ENCODE data around the gene RGS3. TPM values are rescaled to one million over a fixed set of nuclear protein-coding genes. Genes with fewer than 3 reads are reported as not detected.

Gene RGS3
- polyA plus RNA-seq, 3 donors from 2014 or later = 76.9 to 230 (median 90.7) TPM

DNA sequence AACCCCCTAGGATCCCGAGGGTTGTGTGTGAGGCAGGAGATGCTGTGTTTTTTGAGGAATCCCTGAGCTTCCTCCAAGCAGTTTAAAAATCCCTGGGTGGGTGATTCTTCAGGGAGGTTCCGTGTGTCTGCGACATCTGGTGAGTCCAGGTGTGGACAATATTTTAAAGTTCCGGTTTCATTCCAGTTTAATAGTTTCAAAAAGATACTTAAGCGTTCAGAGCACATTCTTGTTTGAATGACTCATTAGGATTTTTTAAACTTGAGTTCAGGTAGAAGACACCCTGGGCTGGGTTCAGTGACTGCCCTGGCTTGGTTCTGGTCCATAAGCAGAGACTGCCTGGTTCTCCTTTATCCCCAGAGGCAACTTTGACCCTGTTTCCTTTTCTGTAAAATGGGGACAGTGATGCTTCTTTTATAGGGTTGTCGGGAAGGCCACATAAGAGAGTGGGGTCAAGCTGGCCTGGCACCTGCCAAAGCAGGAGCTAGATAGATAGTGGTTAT is 119.2 kb downstream of the RGS3 start:
- H3K36me3 Mint-ChIP-seq = peaks cover 0 to 31% (median 17%) of the 10 kb centered on the region in 3 donors
- no peak for DNase-seq
- H3K4me1 Mint-ChIP-seq = peaks cover 95% of the 10 kb centered on the region in 2 donors

DNA sequence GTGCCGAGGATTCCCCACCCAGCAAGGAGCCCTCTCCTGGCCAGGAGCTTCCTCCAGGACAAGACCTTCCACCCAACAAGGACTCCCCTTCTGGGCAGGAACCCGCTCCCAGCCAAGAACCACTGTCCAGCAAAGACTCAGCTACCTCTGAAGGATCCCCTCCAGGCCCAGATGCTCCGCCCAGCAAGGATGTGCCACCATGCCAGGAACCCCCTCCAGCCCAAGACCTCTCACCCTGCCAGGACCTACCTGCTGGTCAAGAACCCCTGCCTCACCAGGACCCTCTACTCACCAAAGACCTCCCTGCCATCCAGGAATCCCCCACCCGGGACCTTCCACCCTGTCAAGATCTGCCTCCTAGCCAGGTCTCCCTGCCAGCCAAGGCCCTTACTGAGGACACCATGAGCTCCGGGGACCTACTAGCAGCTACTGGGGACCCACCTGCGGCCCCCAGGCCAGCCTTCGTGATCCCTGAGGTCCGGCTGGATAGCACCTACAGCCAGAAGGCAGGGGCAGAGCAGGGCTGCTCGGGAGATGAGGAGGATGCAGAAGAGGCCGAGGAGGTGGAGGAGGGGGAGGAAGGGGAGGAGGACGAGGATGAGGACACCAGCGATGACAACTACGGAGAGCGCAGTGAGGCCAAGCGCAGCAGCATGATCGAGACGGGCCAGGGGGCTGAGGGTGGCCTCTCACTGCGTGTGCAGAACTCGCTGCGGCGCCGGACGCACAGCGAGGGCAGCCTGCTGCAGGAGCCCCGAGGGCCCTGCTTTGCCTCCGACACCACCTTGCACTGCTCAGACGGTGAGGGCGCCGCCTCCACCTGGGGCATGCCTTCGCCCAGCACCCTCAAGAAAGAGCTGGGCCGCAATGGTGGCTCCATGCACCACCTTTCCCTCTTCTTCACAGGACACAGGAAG is 120.2 kb downstream of the RGS3 start:
- H3K9me3 Mint-ChIP-seq = no peaks in the 10 kb centered on the region
- H3K4me3 Mint-ChIP-seq = no peak overlapping the region

More for the DNA sequence above, 119.2 kb downstream of the RGS3 start:
- no peaks in the 10 kb centered on the region for H3K9me3 Mint-ChIP-seq
- H3K27ac Mint-ChIP-seq = peak overlapping the region; percentile 67 to 99 (median 91)
- H3K27me3 Mint-ChIP-seq (ENCODE audit: low read depth in 3 of 3) = peaks cover 8 to 25% (median 17%) of the 10 kb centered on the region in 3 donors
- H3K4me3 Mint-ChIP-seq = peak overlapping the region in 1 of 5 donors; percentile 91

DNA sequence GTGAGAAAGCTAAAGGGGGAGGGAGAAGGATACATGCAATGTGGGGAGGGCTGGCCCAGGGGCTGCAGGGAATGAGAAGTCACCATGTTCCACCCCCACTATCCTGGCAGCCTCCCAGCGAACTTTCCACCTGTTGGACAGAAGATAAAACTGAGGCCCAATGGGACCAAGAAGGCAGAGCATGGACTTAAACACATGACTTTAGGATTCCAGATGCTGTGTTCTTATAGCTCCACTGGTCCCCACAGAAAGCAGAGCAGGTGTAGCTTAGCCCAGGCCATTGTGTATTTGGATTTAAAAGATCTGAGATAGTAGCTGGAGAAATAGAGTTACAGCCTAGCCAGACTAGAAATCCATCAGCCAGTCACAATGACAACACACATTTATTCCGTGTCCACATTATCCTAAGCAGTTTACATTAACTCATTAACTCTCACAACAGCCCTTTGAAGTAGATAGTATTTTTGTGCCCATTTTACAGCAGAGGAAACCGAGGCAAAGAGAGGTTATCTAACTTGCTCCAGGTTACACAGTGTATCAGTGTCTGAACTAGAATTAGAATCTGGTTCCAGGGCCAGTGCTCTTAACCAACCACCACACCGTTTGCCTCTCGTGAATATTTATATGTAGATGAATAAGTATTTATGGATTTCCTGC is 121.0 kb downstream of the RGS3 start:
- peaks cover 0 to 34% (median 17%) of the 10 kb centered on the region in 3 donors for H3K36me3 Mint-ChIP-seq
- H3K9me3 Mint-ChIP-seq = no peaks in the 10 kb centered on the region
- H3K27ac Mint-ChIP-seq = peak overlapping the region in 5 of 6 donors; percentile 22 to 81 (median 75)
- no peak overlapping the region for H3K4me3 Mint-ChIP-seq
- DNase-seq = no peak
- H3K4me1 Mint-ChIP-seq = peaks cover 95% of the 10 kb centered on the region in 2 donors
- H3K27me3 Mint-ChIP-seq (ENCODE audit: low read depth in 3 of 3) = peaks cover 2 to 20% (median 12%) of the 10 kb centered on the region in 3 donors

More for the DNA sequence above, 120.2 kb downstream of the RGS3 start:
- peaks cover 0 to 34% (median 17%) of the 10 kb centered on the region in 3 donors for H3K36me3 Mint-ChIP-seq
- H3K27me3 Mint-ChIP-seq (ENCODE audit: low read depth in 3 of 3) = peaks cover 7 to 26% (median 17%) of the 10 kb centered on the region in 3 donors
- H3K27ac Mint-ChIP-seq = peak overlapping the region in 4 of 6 donors; percentile 30 to 95 (median 77)
- no peak for DNase-seq
- peaks cover 95% of the 10 kb centered on the region in 2 donors for H3K4me1 Mint-ChIP-seq

DNA sequence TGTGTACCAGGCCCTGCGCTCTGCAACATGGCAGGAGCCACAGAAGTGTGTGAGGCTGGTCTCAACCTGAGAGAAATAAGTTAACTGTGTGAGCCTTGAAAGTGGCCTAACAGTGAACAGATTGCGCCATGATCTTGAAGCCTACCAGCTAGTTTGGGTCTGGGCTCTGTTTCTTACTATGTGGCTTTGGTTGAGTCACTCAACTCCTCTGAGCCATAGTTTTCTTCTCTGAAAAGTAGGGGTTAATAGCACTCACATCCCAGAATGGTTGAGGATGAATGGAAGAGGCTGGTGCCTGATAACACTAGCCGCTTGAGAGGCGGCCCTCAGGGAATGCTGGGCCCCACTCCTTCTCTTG is 121.5 kb downstream of the RGS3 start:
- Mint-ChIP-seq H3K4me3 (no peak overlapping the region), H3K9me3 (no peaks in the 10 kb centered on the region), H3K4me1 (peaks cover 95% of the 10 kb centered on the region in 2 donors), H3K36me3 (peaks cover 0 to 34% (median 17%) of the 10 kb centered on the region in 3 donors), H3K27ac (peak overlapping the region in 5 of 6 donors; percentile 60 to 88 (median 78)), H3K27me3 (ENCODE audit: low read depth in 3 of 3) (peaks cover 2 to 20% (median 12%) of the 10 kb centered on the region in 3 donors)
- DNase-seq = no peak

DNA sequence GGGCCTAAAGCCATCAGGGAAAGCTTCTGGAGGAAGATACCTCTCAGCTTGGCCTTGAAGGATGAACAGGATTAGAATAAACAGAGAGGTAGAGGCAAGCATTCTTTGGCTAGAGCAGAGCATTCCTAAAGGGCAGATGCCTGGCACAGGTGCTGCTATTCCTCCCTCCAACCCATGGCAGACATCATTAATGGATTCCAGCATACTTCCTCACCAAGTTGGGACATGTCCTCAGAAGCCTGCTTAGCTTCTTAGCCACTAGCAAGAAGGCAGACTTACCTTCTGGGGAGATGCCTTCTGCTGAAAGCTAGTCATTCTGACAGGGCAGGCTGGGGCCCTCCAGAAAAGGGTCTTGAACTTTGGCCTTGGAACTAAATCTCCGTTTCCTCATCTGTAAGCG is 122.0 kb downstream of the RGS3 start:
- no peaks in the 10 kb centered on the region for H3K9me3 Mint-ChIP-seq
- H3K27me3 Mint-ChIP-seq (ENCODE audit: low read depth in 3 of 3) = peaks cover 2 to 20% (median 12%) of the 10 kb centered on the region in 3 donors
- H3K27ac Mint-ChIP-seq = peak overlapping the region; percentile 8 to 88 (median 76)
- peaks cover 94 to 95% of the 10 kb centered on the region in 2 donors for H3K4me1 Mint-ChIP-seq
- H3K36me3 Mint-ChIP-seq = peaks cover 0 to 34% (median 17%) of the 10 kb centered on the region in 3 donors
- no peak overlapping the region for H3K4me3 Mint-ChIP-seq
- DNase-seq = no peak

DNA sequence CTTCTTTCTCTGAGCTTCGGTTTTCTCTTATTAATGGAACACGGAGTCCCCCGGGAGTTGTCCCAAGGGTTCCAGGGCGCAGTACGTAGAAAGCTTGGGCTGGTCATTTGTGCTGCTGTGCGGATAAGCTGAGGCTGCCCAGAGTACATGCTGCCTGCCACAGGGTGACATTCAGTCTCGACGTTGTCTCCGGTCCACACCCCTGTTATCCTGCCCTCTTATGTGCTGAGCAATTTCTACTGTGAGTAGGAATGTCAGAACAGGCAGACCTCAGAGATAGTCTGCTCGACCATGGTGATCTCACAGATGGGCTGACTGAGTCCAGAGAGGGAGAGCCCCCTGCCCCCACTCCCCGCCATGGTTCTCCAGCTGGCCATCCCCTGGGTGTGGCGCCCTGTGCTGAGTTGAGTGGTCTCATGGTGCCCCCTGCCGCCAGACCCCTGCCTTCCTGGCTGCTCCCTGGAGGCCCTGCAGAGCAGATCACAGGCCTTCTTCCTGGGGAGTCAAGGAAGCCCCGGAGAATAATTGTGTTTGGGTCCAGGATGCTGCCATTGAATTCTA is 124.0 kb downstream of the RGS3 start:
- H3K4me1 Mint-ChIP-seq = peaks cover 91 to 95% of the 10 kb centered on the region in 2 donors
- peaks cover under 1 to 42% (median 24%) of the 10 kb centered on the region in 3 donors for H3K36me3 Mint-ChIP-seq
- peak overlapping the region; percentile 8 to 89 (median 70) for H3K27ac Mint-ChIP-seq
- DNase-seq = no peak
- H3K9me3 Mint-ChIP-seq = no peaks in the 10 kb centered on the region
- H3K4me3 Mint-ChIP-seq = no peak overlapping the region
- H3K27me3 Mint-ChIP-seq (ENCODE audit: low read depth in 3 of 3) = peaks cover 2 to 19% (median 3%) of the 10 kb centered on the region in 3 donors

DNA sequence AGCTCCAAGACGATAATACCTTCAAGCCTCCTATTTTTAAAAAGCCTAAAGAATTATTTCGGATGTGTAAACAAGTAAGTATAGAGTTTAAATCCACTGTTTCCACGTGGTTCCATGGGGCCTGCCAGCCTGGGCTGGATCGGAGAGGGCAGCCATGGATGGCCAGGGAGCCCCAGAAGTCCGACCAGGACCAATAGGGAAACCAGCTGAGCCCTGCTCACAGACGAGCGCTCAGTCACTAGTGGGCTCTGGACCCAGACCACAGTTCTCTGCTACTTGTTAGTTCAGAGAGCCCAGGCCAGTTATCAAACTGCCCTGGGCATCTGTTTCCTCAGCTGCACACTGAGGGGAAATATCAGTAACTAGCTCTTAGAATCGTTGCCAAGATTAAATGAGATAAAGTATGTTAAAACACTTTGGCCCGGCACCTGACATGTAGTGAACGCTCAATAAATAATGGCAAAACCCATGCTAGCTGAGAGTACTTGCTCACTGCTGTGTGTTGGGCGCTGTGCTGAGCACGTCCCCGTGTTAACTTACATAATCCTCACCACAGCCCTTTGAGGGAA is 124.8 kb downstream of the RGS3 start:
- Mint-ChIP-seq H3K4me1 (peaks cover 89 to 94% of the 10 kb centered on the region in 2 donors), H3K4me3 (peak overlapping the region in 4 of 5 donors; percentile 33 to 76 (median 70)), H3K27ac (peak overlapping the region; percentile 65 to 91 (median 88)), H3K27me3 (ENCODE audit: low read depth in 3 of 3) (peaks cover 2 to 20% (median 3%) of the 10 kb centered on the region in 3 donors), H3K36me3 (peaks cover 4 to 41% (median 24%) of the 10 kb centered on the region in 3 donors), H3K9me3 (no peaks in the 10 kb centered on the region)
- no peak for DNase-seq

DNA sequence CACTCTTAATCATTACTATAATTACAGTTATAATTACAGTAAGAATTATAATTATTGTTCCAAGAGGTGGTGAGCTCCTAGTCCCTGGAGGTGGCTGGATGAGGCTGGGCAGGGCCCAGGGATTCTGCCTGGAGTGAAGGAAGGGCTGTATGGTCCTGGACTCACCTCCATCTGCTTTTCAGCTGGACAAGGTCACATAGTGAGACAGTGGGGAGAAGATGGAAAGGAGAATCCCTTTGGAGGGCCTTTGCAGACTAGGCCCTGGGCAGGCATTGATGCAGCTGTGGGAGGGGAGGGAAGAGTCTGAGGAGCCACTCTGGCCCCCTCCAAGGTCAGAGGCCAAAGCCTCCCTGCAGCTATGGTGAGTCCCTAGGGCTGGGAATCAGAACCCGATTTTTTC is 125.4 kb downstream of the RGS3 start:
- peaks cover 2 to 17% (median 3%) of the 10 kb centered on the region in 3 donors for H3K27me3 Mint-ChIP-seq (ENCODE audit: low read depth in 3 of 3)
- H3K9me3 Mint-ChIP-seq = no peaks in the 10 kb centered on the region
- H3K4me1 Mint-ChIP-seq = peaks cover 87 to 91% of the 10 kb centered on the region in 2 donors
- peaks cover 4 to 36% (median 24%) of the 10 kb centered on the region in 3 donors for H3K36me3 Mint-ChIP-seq
- no peak for DNase-seq
- H3K27ac Mint-ChIP-seq = peak overlapping the region; percentile 43 to 91 (median 88)
- peak overlapping the region in 4 of 5 donors; percentile 8 to 76 (median 34) for H3K4me3 Mint-ChIP-seq

DNA sequence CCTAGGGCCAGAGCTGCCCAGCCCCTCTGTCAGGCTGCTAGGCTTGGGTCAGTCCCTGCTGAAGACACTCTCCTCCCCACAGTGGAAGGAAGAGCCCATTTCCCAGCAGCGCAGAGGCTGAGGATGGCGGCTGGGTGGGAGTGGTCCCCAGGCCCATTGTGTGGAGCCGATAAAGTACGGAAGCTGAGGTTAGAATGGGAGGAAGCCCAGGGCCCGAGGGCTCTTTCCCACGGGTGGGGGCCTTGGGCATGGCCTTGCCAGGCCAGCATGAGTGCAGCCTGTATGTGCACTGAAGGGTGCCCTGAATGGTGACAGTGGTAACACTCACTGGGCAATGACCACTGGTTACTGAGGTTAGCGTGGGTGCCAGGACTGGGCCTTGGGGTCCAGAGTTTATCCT is 125.9 kb downstream of the RGS3 start:
- Mint-ChIP-seq H3K36me3 (peaks cover 4 to 36% (median 24%) of the 10 kb centered on the region in 3 donors), H3K9me3 (no peaks in the 10 kb centered on the region), H3K4me3 (peak overlapping the region; percentile 65 to 78 (median 72)), H3K27me3 (ENCODE audit: low read depth in 3 of 3) (peaks cover 2 to 21% (median 3%) of the 10 kb centered on the region in 3 donors), H3K4me1 (peaks cover 85 to 88% of the 10 kb centered on the region in 2 donors), H3K27ac (peak overlapping the region; percentile 80 to 91 (median 90))
- peak in 2 of 3 donors; percentile 28 to 31 for DNase-seq

DNA sequence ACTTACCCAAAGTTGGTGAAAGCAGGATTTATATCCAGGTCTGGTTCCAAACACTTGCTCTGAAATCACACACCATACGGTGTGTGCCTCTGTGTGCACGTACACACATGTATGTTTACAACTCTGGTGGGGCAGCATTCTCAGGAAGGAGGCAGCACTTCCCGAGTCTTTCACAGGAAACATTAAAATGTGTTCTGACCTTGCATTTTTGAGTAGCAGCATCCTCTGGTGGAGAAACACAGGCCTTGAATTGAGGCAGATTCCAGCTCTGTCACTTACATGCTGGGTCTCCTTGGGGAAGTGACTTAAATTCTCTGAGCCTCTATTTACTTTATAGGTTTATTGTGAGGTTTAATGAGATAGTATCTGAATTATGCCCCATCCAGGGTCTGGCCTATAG is 126.4 kb downstream of the RGS3 start:
- peaks cover 4 to 32% (median 21%) of the 10 kb centered on the region in 3 donors for H3K36me3 Mint-ChIP-seq
- H3K4me3 Mint-ChIP-seq = peak overlapping the region; percentile 65 to 78 (median 72)
- H3K27me3 Mint-ChIP-seq (ENCODE audit: low read depth in 3 of 3) = peaks cover 2 to 22% (median 3%) of the 10 kb centered on the region in 3 donors
- H3K27ac Mint-ChIP-seq = peak overlapping the region; percentile 80 to 91 (median 90)
- peak in 2 of 3 donors; percentile 26 to 30 for DNase-seq
- H3K4me1 Mint-ChIP-seq = peaks cover 81 to 83% of the 10 kb centered on the region in 2 donors
- no peaks in the 10 kb centered on the region for H3K9me3 Mint-ChIP-seq

DNA sequence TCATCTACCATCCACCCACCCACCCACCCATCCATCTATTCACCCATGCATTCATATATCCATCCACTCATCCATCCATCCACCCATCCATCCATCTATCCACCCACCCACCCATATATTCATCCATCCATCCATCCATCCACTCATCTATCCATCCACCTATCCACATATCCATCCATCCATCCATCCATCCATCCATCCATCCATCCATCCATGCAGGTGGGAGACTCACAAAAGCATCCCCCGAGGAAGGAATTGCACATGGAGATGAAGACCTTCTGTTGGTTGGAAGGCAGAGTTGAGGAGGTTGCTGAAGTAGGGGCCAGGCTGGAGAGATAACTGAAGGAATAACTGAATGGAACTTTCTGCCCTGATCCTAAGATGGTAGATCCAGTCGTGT is 126.9 kb downstream of the RGS3 start:
- H3K27ac Mint-ChIP-seq = peak overlapping the region; percentile 67 to 85 (median 78)
- no peaks in the 10 kb centered on the region for H3K9me3 Mint-ChIP-seq
- peak overlapping the region in 3 of 5 donors; percentile 27 to 39 (median 31) for H3K4me3 Mint-ChIP-seq
- H3K4me1 Mint-ChIP-seq = peaks cover 76 to 78% of the 10 kb centered on the region in 2 donors
- no peak for DNase-seq
- H3K27me3 Mint-ChIP-seq (ENCODE audit: low read depth in 3 of 3) = peaks cover 2 to 25% (median 3%) of the 10 kb centered on the region in 3 donors
- peaks cover 4 to 30% (median 16%) of the 10 kb centered on the region in 3 donors for H3K36me3 Mint-ChIP-seq

DNA sequence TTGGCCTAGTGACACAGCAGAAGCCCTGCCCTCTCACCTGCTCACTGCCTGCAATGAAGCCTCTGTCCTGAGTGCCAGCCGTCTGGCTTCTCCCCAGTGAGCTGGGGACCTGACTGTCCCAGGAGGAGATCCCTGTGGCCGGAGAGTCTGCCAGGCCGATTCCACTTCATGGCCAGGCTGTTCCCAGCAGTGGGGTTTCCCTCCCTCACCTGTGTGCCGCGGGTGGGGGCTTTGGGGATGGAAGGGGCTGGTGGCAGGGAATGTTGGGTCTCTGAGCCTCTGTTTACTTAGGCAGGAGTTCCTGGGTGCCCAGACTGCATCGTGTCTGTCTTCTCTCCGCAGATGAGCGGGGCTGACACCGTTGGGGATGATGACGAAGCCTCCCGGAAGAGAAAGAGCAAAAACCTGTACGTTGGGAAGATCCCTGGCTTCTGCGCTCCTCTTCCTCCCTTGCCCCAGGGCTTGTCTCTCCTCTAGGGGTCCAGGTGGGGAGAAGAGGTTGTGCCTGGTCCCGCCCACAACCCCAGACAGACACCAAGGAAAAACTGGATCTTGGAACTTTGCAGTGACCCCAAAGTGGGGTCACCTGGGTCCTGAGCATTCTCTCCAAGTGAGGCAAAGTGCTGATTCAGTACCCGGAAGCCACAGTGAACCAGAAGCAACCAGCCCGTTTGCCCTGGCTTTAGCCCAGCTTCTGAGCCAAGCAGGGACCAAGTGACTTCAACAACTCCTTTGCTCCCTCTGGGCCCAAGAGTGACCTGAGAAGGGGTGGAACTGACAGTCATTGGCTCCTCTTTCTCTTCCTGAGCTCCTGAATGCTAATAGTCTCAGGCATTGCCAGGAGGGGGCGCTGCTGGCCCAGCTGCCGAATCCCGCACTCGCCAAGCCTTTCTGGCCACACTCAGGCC is 127.7 kb downstream of the RGS3 start:
- Mint-ChIP-seq H3K36me3 (peaks cover 7 to 29% (median 7%) of the 10 kb centered on the region in 3 donors), H3K4me3 (peak overlapping the region in 4 of 5 donors; percentile 8 to 20 (median 16)), H3K4me1 (peaks cover 68 to 70% of the 10 kb centered on the region in 2 donors), H3K27ac (peak overlapping the region; percentile 70 to 82 (median 76)), H3K9me3 (no peaks in the 10 kb centered on the region), H3K27me3 (ENCODE audit: low read depth in 3 of 3) (peaks cover 2 to 28% (median 3%) of the 10 kb centered on the region in 3 donors)
- peak; percentile 43 to 52 (median 51) for DNase-seq

All from immature natural killer cell (primary cell).